ENCODE results near the gene TRMT61A.

Gene TRMT61A

DNA sequence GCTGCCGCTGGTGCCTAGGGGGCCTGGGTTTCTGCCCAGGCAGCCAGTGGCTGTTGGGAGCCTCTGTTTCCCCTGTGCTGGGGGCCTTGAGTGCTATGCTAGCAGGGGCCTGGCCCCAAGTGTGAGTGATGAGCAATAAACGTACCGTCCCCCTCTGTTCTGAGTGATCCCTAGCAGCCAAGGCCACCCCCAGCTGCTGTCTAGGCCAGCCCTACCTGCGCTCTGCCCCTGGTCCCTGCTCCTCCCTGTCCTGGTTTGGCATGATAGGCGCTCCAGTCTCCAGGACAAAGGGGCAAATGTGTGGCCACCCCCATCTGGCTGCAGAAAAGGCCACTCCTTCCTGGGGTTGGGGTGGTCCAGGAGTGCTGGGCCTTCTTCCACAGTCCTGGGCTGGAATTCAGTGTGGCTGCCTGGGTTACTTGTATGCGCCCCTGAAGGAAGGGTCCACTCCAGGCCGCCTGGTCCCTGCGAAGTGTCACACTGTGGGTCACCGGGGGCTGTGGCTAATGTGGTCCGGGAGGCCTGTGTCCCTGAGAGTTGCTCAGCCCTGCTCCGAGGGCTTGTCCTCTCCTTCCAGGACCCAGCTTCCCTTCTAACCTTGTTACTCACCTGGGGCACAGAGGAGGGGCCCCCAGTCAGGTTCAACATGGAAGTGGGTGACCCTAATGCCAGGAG lies 7.0 kb downstream of the TRMT61A start:
- no peak for DNase-seq

GRCh38 chr14:103536693-103537092 lies 7.7 kb downstream of the TRMT61A start:
- DNase-seq, result no peak

GRCh38 chr14:103537175-103537990 lies 8.4 kb downstream of the TRMT61A start:
- no peak for DNase-seq

DNA sequence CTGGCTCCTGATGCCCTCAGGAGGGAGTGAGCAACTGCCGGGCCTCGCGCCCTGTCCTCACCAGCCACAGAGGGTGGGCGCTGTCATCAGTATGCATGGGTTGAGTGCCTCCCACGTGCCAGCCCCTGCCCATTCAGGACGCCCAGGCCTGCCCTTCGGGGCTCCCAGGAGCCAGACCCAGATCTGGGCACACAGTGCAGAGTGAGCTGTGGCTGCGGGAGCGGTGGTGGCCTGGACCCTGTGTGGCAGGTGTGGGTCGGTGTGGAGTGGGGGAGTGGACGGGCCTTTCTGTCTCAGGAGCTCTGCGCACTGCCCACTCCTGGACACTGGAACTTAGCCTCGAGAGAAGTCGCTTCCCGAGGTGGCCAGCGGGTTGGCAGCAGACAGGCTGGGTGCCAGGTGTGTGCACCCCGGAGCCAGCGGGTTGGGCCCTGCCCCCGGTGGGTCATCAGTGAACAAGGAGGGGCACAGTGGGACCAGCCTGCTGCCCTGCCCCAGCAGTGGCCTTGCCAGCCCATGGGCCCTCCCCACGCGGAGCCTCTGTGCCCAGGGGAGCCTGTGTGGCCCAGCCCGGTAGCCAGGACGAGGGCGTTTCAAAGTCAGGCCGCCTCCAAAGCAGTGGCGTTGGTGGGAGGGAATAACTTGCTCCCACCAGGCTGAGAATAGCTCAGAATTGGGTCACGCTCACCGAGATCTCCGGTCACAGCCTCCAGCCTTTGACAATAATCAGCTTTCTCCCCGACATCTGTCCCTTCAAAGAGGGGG lies 9.5 kb downstream of the TRMT61A start:
- no peak for DNase-seq

DNA sequence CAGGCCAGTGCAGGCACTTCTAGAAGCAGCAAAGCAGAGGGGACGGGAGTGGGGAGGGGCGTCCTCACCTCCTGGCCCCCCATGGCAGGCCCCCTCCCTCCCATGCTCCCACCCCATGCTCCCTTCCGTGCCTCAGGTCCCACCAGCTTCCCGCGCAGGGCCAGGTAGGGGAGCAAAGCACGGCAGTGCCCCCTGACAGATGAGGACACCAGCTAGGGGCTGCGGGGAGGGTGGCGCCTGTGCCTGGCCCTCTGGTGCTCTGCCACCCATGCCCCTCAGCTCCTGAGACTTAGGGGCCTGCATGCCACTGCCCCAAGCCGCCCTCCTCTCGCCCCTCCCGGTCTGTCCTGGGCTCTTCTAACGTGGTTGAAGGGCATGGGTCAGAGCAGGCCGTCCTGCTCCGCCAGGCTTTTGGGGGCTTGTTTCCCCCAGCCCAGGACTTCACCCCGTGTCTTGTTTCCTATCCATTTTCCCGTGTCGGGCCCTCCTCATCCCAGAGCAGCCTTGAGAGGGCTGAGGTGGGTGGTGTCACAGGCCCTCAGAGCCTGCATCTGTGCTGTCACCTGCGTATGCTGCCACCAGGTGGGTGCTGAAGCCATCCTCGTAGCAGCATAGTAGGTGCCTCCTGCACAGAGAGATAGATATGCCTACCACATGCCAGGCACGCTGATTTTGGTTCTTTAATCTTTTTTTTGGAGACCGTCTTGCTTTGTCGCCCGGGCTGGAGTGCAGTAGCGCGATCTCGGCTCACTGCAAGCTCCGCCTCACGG lies 10.2 kb downstream of the TRMT61A start:
- no peak for DNase-seq

- DNase-seq, result no peak
These were observed 12.1 kb downstream of the TRMT61A start for GRCh38 chr14:103540821-103541708.

- DNase-seq, result no peak
These were observed 13.0 kb downstream of the TRMT61A start for GRCh38 chr14:103541709-103542604.

DNA sequence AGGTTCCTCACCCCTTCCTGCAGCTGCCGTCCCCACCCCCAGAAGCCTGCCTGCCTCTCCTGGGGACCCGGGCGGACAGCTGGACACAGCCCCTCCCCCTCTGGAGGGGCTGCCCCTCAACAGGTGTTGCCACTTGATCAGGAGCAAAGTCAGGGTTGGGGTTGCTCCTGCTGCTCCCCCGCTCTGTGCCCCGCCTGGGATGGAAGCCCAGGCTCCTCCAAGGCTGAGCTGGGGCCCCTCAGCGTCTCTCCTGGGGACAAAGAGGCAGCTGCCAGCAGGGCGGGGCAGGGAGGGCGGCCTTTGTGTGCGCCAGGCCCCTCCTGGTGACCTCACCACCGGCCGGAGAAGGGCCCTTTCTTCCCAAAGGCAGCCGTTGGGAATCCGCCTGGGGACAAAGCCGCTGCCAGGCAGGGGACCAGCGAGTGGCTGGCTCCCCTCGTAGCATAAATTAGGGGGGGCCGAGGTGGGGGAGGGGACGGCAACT lies 13.7 kb downstream of the TRMT61A start:
- no peak for DNase-seq

GRCh38 chr14:103543140-103543539 lies 14.1 kb downstream of the TRMT61A start:
- no peak for DNase-seq

- DNase-seq, result no peak
These were observed 14.9 kb downstream of the TRMT61A start for GRCh38 chr14:103543721-103544387.

GRCh38 chr14:103544388-103545218 lies 15.6 kb downstream of the TRMT61A start:
- no peak for DNase-seq

DNA sequence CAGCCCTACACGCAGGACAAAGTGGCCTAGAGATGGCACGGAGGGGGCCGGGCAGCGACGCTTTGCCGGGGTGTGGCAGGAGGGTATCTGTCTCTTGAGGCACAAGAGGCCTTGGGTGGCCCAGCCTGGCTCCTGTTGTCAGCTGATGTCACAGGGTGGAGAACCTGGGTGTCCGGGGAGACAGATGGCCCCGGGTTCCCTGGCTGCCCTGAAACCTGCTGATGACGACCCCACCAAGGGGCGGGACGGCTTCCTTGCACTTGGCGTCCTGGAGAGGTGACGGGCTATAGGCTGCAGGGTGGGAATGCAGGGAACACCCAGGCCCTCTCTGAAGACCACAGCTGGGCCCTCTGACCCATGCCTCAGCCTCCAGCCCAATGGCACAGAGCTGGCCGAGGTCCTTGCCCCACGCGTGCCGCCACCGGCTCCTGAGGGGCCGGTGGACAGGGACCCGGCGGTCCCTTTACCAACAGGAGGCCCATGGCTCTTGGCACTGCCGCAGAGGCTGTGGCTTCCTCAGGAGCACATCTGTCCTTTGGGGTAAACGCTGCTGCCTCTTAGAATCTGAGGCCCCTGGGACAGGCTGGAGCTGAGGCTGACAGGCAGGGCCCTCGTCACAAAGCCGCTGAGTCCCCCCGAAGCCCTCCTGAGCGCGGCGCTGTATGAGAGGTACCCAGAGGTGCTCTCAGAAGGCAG lies 16.4 kb downstream of the TRMT61A start:
- no peak for DNase-seq

- no peak for DNase-seq
These were observed 17.1 kb downstream of the TRMT61A start for GRCh38 chr14:103545915-103546651.

- peak; percentile 79 for DNase-seq
These were observed 17.9 kb downstream of the TRMT61A start for GRCh38 chr14:103546652-103547454.

GRCh38 chr14:103547455-103547940 lies 18.5 kb downstream of the TRMT61A start:
- no peak for DNase-seq

GRCh38 chr14:103547941-103548462 lies 19.0 kb downstream of the TRMT61A start:
- no peak for DNase-seq

Data from activated naive CD4-positive, alpha-beta T cell treated with Interleukin-2 at 50 U/mL for 16 hours (primary cell).